ENCODE data around the gene BAIAP3.

BAIAP3 gene

DNA sequence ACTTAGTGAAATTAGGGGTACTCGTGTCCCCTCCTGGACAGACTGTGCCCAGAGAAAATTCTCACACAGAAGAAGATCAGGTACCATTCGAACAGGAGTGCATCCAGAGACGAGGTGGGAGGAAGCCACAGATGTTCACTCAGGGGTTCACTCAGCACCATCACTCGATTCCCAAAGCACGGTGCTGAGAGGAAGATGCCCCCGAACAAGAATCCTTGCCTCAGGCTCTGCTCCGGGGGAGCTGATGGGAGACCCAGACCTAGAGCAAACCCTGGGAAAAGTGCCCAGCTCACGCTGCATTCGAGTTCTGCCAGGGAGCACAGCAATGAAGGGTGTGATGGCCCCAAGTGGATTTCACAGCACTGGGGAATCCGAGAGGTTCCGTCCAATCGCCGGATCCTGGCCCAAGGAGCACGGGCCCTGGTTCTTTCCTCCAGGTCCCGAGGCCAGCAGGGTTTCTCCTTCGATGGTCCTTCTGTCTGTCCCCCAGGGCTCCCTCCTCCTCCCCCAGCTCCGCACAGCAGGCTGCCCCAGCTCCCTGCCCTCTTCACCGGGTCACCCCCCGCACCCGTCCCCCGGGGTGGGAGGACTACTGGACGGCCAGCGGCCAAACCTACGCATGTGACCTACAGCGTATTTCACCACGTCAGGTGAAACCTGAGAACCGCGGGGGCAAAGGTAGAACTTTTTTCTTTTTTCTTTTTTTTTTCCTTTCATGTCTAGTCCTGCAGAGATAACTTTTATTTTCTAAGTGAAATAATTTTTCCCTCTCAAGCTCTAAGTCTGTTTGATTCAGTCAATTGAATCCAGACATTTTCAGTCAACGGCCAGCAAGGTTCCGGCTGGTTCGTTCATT is 34.2 kb upstream of the BAIAP3 start:
- DNase-seq (ENCODE audit: low spot score) = no peak

- no peak for DNase-seq (ENCODE audit: low spot score)
Measured at GRCh38 chr16:1299868-1300203, 33.6 kb upstream of the BAIAP3 start.

DNA sequence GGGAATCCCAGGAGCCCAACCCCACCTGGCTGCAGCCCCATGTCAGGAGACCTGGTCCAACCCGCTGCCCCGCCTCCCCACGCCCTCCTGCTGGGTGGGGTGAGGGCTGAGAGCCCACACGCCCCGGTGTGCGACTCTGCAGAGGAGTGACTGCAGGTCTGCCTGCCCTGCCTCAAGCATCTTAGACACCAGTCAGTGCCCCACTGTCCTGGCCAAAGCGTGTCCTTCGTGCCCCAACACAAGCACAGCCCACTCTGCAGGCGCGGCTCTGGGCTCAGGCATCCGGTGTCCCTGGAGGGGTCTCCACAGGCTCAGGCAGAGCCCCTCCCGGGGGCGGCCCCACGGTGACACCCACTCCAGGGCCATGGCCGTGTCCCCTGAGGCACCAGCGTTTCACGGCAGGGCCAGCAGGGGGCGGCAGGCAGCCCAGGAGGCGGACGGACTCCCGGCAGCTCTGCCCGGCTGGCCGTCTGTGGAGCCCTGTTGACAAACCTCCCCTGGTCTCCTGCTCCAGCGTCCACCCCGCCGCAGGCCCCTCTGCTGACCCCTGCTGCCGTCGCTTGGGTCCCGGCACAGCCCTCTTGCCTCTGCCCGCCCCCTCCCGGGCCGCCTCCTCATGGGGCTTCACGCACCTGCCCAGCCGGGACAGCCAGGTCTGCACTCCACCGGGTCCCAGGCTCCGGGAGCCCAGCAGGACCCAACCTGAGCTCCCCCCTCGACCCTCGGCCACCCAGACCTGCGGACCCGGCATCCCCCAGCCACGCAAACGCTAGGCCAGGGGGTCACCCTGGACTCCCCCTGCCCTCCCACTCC is 32.6 kb upstream of the BAIAP3 start:
- peak; percentile 93 for DNase-seq (ENCODE audit: low spot score)

DNA sequence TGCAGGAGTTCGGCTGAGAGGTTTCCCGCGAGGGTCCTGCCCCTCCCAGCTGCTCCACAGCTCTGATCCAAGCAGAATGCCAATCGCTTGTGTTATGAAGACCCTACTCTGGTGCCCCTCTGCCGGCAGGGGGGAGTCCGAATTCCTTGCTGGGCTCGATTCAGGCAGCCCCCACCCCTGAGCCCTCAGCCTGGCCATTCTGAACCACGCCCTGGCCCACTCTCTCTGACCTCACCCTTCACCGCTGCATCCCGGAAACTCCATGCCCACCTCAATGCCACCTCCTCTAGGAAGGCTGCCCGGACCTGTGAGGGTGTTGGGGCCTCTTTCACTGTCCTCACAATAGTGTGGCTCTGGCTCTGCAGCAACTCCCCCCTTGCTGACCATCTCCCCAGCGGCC is 31.9 kb upstream of the BAIAP3 start:
- DNase-seq (ENCODE audit: low spot score) = no peak

- DNase-seq (ENCODE audit: low spot score) = no peak
Measured at GRCh38 chr16:1305823-1306222, 27.6 kb upstream of the BAIAP3 start.

DNA sequence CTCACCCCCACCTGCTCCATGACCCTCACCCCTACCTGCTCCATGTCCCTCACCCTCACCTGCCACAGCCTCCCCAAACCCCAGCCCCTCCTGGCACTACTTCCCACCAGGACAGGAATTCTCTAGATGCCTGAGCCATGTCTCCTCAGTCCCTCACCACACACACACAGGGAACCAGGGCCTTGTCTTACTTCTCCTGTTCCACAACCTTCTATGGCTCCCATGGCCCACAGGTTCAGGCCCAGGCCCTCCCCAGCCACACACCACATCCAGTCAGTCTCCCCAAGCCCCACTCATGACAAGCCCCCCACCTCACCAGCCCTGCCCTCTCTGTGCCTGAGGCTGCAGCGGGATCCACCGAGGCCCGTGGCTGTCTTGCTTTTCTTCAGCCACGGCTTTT is 27.1 kb upstream of the BAIAP3 start:
- DNase-seq (ENCODE audit: low spot score) = no peak

GRCh38 chr16:1308036-1308976 is 25.1 kb upstream of the BAIAP3 start:
- no peak for DNase-seq (ENCODE audit: low spot score)

DNA sequence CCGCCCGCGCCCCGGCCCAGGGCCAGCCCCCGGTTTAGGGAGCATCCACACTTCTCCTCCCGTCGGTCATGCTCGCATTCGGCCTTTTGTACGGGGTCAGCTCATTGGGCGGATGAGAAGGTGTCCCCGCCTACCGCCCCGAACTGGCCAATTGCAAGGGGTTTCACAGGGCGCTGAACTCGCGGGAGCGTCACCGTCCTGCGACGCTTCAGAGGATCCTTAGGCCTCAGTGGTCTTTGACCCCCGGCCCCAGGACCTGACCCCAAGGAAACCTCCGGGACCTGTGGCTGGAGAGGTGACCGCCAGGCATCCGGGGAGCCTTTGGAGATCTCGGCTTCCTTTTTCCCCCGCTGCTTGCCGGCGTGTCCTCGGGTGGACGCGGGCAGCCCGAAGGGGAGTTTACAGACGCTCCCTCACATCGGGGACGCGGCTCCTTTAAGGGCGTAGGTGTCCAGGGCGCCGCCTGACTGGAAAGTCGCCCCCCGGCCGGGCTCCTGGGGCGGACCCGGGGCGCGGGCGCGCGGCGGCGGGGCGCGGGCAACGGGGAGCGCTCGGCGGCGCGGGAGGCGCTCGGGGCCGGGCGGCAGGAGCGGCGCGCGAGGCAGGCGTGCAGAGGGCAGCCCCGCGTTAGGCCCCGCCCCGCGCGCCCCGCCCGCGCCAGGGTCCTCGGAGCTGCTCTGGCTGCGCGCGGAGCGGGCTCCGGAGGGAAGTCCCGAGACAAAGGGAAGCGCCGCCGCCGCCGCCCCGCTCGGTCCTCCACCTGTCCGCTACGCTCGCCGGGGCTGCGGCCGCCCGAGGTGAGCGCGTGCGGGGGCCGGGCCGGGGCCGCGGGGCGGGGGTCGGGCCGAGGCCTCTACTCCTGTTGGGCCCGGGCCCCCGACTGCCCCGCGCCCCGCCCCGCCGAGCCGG is 24.2 kb upstream of the BAIAP3 start, which contains the start of gene UBE2I:
Gene UBE2I, plus strand, starts transcription at position 660 of the 909 bp plus-strand sequence. CDS start 4,395 bp downstream, outside the sequence.
- DNase-seq (ENCODE audit: low spot score) = peak; percentile 89

GRCh38 chr16:1309888-1310831 is 23.3 kb upstream of the BAIAP3 start:
- DNase-seq (ENCODE audit: low spot score) = no peak

DNA sequence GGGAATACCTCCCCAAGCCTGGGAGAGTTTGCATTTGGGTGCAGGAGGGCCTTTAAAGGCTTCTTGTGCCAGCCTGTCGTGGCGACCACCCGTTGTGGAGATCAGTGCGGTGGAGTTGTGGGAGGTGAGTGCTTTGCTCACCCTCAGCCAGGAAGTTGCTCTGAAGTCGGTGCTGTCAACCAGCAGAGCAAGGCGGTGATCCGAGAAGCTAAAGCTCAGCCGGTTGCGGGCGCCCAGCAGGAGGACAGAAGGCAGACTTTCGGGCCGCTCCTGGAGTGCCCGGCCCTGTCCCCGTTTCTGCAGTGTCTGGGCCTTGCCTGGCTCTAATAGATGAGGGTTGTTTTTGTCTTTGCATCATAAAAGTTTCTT is 22.6 kb upstream of the BAIAP3 start:
- DNase-seq (ENCODE audit: low spot score) = no peak

DNA sequence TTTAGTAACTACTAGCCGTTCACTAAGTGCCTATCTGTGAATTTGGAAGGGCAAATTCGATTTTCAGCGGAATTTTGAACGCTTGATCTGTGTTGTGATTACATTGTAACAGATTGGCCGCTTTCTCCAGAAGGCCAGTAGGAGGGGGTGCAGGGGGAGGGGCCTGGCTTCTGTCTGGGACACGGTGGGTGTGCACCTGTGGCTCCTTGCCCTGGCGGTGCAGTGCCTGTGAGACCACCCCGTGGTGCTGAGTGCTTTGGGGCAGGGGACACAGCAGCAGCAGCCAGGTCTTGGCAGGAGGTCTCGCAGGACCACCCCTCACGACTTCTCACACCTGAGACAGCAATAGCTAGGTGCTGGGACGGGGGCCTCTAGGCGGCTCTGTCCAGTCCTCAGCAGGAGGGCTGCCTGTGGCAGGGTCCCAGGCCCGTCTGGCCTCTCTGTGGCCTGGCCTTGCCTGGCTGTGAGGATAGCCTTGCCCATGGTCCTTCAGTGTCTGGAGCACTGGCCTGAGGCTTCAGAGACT is 22.2 kb upstream of the BAIAP3 start:
- no peak for DNase-seq (ENCODE audit: low spot score)

GRCh38 chr16:1311738-1312466 is 21.5 kb upstream of the BAIAP3 start:
- no peak for DNase-seq (ENCODE audit: low spot score)

DNA sequence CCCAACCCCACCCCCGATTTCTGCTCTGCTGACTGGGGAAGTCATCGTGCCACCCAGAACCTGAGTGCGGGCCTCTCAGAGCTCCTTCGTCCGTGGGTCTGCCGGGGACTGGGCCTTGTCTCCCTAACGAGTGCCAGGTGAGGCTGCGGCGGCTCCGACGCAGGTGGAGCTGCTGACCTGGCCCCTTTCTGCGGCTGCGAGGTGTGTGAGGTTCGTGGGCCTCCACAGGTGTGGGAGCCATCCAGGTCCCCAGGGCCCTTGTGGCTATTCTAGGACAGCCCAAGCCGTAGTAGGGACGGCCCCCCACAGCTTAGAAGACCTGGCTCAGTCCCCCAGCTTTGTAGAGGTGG is 21.0 kb upstream of the BAIAP3 start:
- DNase-seq (ENCODE audit: low spot score) = no peak

- no peak for DNase-seq (ENCODE audit: low spot score)
Measured at GRCh38 chr16:1312903-1313302, 20.5 kb upstream of the BAIAP3 start.

- no peak for DNase-seq (ENCODE audit: low spot score)
Measured at GRCh38 chr16:1313721-1314369, 19.6 kb upstream of the BAIAP3 start.

DNA sequence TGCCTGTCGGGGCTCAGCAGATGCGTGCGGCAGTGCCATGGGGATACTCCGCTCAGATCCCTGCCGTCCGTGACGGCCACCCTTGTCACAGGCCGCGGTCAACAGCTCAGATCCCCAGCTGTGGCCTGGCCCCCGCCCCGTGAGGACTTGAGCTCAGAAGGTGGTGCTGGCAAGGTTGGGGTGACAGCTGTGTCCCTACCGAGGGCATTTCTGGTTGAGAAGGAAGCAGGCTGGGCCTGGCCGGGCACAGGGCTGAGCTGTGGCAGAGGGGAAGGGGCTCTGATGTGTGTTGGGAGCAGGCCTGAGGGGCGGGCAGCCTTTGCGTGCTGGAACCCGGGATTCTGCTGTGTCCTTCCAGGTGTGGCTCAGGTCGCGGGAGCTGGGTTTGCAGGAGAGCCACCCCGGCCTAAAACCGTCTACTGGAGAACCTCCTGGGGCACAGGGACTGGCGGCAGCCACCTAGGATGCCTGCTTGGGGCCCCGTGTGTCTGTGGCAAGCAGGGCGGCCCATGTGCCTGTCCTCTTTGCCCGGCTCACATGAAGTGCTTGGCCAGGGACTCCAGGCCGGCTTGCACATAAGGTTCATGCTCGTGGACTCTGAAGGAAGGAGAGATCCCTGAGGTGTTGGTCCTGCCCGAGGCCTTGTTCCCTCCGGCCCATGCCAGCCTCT is 18.9 kb upstream of the BAIAP3 start:
- DNase-seq (ENCODE audit: low spot score) = no peak

DNA sequence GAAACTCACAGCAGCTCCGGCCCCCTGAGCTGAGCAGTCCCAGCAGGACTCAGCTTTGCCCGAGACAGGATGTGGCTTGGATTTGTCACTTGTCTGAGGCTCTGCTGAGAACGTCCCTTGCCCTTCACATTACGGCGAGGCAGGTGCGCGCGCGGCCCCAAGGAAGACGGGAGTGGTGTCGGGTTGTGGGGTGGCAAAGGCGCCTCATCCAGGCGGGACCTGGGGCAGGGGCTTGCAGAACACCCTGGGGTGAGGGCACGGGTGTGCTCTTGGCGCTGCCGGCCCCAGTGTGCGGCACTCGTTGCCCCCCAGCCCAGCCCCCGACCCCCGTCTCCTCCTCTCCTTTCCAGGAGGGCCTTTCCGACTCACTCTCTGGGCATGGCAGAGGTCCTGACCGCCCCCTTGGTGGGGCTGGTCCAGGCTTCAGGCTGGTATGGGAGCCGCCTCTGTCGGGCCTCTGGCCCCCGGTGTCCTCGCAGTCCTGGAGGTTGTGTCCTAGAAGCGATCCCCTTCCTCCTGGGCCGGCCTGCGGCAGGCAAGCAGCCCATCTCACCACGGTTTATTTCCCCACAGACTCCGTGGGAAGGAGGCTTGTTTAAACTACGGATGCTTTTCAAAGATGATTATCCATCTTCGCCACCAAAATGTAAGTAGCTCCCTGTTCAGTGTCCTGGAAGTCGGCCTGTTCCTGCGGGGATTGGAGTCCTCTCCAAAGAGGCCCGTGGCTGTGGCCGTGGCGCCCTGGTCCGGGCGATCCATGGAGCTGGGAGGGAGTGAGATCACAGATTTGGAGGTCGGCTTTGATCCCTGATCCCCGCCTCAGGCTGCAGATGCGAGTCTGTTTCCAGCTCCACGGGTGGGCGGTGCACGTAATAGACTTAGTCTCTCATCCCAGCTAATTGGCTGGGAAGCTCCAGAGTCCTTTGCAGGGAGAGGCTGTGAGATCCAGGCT is 18.1 kb upstream of the BAIAP3 start:
- DNase-seq (ENCODE audit: low spot score) = no peak
